HG03460 (cell line): ENCODE results near the gene WNT5B.

Source experiments
- ATAC-seq: cut with Tn5 transposase; IDR thresholded peaks from one replicate; pipeline ENCODE4 v1.9.1; 2021; ENCODE audit not compliant: unreplicated experiment

Gene WNT5B

DNA sequence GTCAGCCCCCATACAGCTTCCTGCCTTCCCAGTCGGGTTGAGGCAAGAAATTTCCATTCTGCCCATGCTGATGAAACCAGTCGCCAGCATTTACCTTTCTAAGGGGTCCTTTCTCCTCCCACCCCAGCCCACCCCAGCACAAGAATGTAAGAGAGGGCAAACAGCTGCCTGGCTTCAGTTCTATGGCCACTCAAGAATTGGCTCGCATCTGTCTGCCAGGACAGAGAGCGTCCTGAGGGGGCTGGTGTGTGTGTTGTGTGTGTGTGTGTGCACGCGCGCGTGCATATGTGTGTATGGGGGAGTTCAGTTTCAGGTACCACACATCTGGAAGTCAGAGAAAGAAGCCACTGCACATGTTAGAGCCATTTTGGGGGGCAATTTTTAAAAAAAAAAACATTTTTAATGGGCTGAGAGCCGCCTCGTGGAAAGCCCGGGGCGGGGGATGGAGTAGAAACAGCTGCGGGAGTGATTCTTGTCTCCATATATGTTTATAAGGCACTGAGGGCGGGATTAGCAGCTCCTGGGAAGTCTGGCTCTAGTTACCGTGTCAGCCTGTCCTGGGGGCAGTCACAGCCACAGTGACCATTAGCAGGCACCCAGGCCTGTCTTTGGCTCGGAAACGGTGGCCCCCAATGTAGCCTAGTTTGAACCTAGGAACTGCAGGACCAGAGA is at the start of gene WNT5B:
TSS of gene WNT5B (plus strand) at position 566 of the 672 bp plus-strand sequence. CDS start 2,124 bp downstream, outside the sequence.
- no peak for ATAC-seq

- ATAC-seq = no peak
These were observed 49.2 kb upstream of the WNT5B start for GRCh38 chr12:1579651-1580435.

DNA sequence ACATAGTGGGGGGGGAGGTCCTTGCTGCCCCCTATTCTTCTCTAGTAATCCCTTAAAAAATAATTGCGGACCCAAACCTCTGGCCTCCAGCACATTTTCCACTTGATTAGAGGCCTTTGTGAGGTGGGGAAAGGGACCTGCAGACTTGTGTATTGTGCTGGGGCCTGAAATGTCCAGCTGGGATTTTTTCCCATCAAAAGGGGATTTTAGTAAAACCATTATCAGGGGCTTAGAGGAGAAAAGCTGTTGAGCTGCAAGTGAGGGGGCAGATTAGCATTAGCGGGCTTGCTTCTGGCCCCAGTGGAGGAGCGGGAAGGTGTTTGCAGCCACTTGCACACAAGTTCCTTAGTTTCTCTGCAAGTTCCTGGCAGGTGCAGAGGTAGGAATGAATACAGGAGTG is 48.5 kb upstream of the WNT5B start:
- no peak for ATAC-seq

GRCh38 chr12:1581973-1582708 is 46.9 kb upstream of the WNT5B start:
- ATAC-seq = no peak

- no peak for ATAC-seq
These were observed 46.4 kb upstream of the WNT5B start for GRCh38 chr12:1582709-1583050.

- ATAC-seq = no peak
These were observed 45.5 kb upstream of the WNT5B start for GRCh38 chr12:1583421-1584078.

- ATAC-seq = no peak
These were observed 44.7 kb upstream of the WNT5B start for GRCh38 chr12:1584326-1584725.

DNA sequence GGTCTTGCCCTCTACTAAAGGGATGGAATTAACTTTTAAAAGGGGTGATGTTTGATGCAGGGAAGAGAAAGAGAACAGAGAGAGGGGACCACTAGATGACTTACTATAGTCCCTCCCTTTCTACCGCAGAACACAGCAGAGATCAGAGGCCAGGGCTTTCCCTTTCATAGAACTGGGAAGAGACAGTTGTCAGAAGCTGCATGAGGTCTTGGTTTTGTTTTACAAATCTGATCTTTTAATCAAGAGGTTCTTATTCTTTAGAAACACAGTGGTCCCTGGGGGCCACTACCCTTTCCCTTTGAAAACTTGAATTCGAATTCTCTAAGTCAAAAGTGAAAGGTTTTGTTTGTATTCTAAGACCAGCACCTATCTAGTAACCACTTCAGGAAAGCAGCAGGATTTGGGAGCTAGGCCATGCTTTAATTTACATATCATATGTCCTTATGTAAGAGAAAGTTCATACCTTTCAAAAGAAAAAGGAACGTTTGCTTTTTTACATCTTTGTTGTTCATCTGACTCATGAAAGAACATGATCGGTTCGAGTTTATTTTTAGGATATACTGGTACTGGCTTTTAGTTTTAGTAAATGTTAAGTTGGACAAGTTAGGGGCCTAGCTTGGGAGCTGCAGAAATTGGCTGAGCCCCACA is 41.0 kb upstream of the WNT5B start:
- ATAC-seq = no peak

- no peak for ATAC-seq
These were observed 40.5 kb upstream of the WNT5B start for GRCh38 chr12:1588575-1588947.

DNA sequence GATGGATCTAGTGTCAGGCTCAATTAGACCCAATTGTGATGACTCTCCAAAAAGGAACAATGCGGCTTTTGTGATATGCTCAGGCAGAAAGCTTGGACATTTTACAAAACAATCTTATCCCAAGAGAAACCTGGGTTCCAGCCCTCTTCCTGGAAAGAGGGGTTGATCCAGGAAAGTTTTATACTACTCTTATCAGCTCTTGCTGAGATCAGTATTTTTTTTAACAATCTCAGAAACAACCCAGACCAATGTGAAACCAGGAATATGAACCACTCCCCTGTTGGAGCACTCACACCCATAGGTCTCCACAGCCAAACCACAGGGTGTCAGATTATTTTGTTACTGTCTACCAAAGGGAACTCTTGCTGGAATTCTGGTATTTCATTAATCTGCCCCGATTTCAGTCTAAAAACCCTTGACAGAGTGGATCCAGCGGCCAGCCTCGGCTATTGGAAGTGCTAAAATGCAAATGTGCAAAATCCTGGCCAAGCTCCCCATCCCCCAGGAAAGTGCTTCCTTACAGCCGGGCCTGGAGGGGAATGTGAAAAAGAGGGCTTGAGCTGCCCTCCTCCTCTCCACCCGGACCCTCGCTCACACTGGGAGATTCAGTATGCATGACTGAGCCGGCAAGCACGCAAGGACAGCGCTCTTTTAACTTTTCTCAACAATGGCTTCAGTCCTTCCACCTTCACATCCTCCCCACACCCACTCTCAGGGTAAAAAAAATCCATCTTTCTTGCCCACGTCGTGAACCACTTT is 38.6 kb upstream of the WNT5B start:
- ATAC-seq = no peak

DNA sequence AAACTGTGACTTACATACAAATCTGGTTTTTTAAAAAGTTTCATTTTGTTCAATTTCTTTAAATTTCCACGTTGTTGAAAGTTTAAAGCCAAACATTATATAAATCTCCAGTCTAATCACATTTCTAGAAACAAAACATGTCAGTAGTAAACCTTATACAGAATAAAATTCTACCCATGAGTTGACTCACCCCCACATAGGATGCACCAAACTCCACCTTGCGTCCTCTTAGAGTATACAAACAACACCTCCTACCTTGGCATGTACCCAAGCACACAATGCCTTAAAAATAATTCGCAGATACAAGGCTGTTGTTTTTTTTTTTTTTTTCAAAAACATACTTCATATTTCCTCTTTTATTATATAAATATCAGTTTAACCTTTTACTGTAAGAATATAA is 38.0 kb upstream of the WNT5B start:
- ATAC-seq = no peak

GRCh38 chr12:1591543-1591942 is 37.5 kb upstream of the WNT5B start:
- ATAC-seq = no peak

- peak; percentile 26 for ATAC-seq
These were observed 36.4 kb upstream of the WNT5B start for GRCh38 chr12:1592444-1593173.

DNA sequence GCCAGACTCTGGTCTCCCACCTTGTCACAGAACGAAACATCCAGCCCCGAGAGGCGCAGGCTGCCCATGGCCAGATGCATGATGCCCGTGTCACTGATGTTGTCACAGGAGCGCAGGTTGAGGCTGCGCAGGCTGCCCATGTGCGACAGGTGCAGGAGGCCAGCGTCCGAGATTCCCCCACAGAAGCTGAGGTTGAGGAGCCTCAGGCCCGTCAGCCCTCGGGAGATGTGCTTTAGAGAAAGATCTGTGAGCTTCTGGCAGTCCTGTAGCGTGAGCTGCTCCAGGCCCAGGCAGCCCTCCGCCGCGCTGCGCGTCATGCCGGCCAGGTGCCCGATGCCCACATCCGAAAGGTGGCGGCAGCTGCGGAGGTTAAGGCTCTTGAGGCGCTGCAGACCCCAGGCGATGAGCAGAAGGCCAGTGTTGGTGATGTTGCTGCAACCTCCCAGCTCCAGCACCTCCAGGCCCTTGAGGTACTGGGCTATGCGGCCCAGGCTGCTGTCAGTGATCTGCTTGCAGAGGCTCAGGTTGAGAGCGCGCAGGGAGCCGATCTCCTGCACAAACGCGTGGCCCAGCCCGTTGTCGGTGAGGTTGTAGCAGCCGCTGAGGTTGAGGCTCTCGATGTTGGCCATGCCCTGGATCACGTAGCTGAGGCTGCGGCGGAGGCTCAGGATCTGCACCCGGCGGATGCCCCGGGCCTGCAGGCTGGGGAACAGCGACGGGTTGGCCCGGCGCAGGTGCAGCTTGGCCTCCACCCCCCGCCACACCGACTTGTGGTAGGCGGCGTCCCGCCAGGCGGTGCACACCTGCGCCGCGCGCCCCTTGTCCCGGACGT is 35.6 kb upstream of the WNT5B start:
- peak; percentile 18 for ATAC-seq

GRCh38 chr12:1594006-1594260 is 35.1 kb upstream of the WNT5B start:
- ATAC-seq = peak; percentile 52

GRCh38 chr12:1594261-1595025 is 34.6 kb upstream of the WNT5B start, which contains the start of gene FBXL14:
TSS of gene FBXL14 (minus strand) at chr12:1594581. CDS start at chr12:1594066, 515 bp downstream.
- ATAC-seq = peak; percentile 48

GRCh38 chr12:1595026-1595561 is 33.9 kb upstream of the WNT5B start:
- no peak for ATAC-seq
